HepG2 (cell line): ENCODE data around the gene C6orf136. TPM values are rescaled to one million over a fixed set of nuclear protein-coding genes. Genes with fewer than 3 reads are reported as not detected.

Experiments
- BRD4 ChIP-seq: sonication (generic); formaldehyde crosslinking; IDR thresholded peaks from 2 replicates; pipeline ENCODE4 v1.4.0; 2020; ENCODE audit warnings: missing genetic modification reagents
- DMAP1 ChIP-seq: IDR thresholded peaks from 2 replicates; pipeline ENCODE4 v1.6.1; 2016
- ESRRA ChIP-seq: sonication (generic); formaldehyde crosslinking; IDR thresholded peaks from 2 replicates; pipeline ENCODE4 v1.5.1; 2020; ENCODE audit warnings: mild to moderate bottlenecking, low read depth, missing genetic modification reagents
- FOXC1 ChIP-seq: sonication (generic); formaldehyde crosslinking; IDR thresholded peaks from 2 replicates; pipeline ENCODE4 v1.8.0; 2022; ENCODE audit warnings: mild to moderate bottlenecking, missing genetic modification reagents, borderline replicate concordance
- HOXA7 ChIP-seq: sonication (generic); formaldehyde crosslinking; IDR thresholded peaks from 2 replicates; pipeline ENCODE4 v1.8.1; 2022; ENCODE audit warnings: mild to moderate bottlenecking, missing genetic modification reagents, moderate library complexity
- PCBP1 ChIP-seq: fragments of 200-400 bp; formaldehyde crosslinking; IDR thresholded peaks from 2 replicates; pipeline ENCODE4 v1.6.1; 2017; ENCODE audit warnings: mild to moderate bottlenecking, low read depth, low read length, borderline replicate concordance
- PRMT3 ChIP-seq: sonication (generic); formaldehyde crosslinking; IDR thresholded peaks from 2 replicates; pipeline ENCODE4 v1.8.1; 2022; ENCODE audit warnings: low read depth, mild to moderate bottlenecking, moderate library complexity, missing genetic modification reagents, borderline replicate concordance
- SMAD9 ChIP-seq: sonication (generic); formaldehyde crosslinking; IDR thresholded peaks from 2 replicates; pipeline ENCODE4 v1.5.1; 2020; ENCODE audit warnings: mild to moderate bottlenecking, missing genetic modification reagents
- ZBTB46 ChIP-seq: sonication (generic); formaldehyde crosslinking; IDR thresholded peaks from 2 replicates; pipeline ENCODE4 v1.4.0; 2020; ENCODE audit warnings: mild to moderate bottlenecking, missing genetic modification reagents, borderline replicate concordance
- ZNF20 ChIP-seq: sonication (generic); formaldehyde crosslinking; IDR thresholded peaks from 2 replicates; pipeline ENCODE4 v1.4.0; 2020; ENCODE audit warnings: mild to moderate bottlenecking, moderate library complexity, missing genetic modification reagents
- ZNF232 ChIP-seq: sonication (generic); formaldehyde crosslinking; IDR thresholded peaks from 2 replicates; pipeline ENCODE4 v1.4.0; 2020; ENCODE audit warnings: missing genetic modification reagents, borderline replicate concordance
- ZNF331 ChIP-seq: sonication (generic); formaldehyde crosslinking; IDR thresholded peaks from 2 replicates; pipeline ENCODE4 v1.4.0; 2020; ENCODE audit warnings: missing genetic modification reagents
- ZNF512B ChIP-seq: sonication (generic); formaldehyde crosslinking; IDR thresholded peaks from 2 replicates; pipeline ENCODE4 v1.5.1; 2020; ENCODE audit warnings: missing genetic modification reagents, mild to moderate bottlenecking, borderline replicate concordance
- ZNF652 ChIP-seq: IDR thresholded peaks from 2 replicates; pipeline ENCODE4 v1.6.1; 2016; ENCODE audit warnings: low read depth, borderline replicate concordance
- ZNF709 ChIP-seq: sonication (generic); formaldehyde crosslinking; IDR thresholded peaks from 2 replicates; pipeline ENCODE4 v1.5.0; 2020; ENCODE audit warnings: mild to moderate bottlenecking, missing genetic modification reagents
- ZNF766 ChIP-seq: sonication (generic); formaldehyde crosslinking; IDR thresholded peaks from 2 replicates; pipeline ENCODE4 v1.5.0; 2020; ENCODE audit warnings: missing genetic modification reagents, borderline replicate concordance
- polyA plus RNA-seq, 8 experiments: library from polyadenylated mRNA; depleted of rRNA in 3 of 8; stranded (reverse) in 7 of 8; unstranded in 1 of 8; fragments of >200 nt; fragmentation: Illumina TruSeq in 4 of 8; extraction: Trizol in 4 of 8; gene quantifications; 2 replicates each; pipeline versions ENCODE4 v1.2.1 to v1.2.3, GENCODE V29; 2011 to 2016; ENCODE audit warnings: low read depth in 4 of 8, missing spikeins in 1 of 8, mixed read lengths in 1 of 8; ENCODE audit not compliant: insufficient read depth in 1 of 8
- total RNA-seq, 5 experiments: library from RNA; depleted of rRNA; stranded (reverse); fragments of >200 nt; fragmentation: Illumina TruSeq; extraction: Trizol; gene quantifications; 2 replicates each; pipeline ENCODE4 v1.2.3, GENCODE V29; 2016; ENCODE audit warnings: low read depth in 1 of 5
- TF ChIP-seq, protein P1 (sequence below): IDR thresholded peaks from 2 replicates; pipeline ENCODE4 v1.6.1; 2012; ENCODE audit warnings: low read depth, low read length, improper control_type of control experiment
- TF ChIP-seq, protein P2 (sequence below): sonication (generic); formaldehyde crosslinking; conservative IDR thresholded peaks from 2 replicates; pipeline ENCODE4 v1.8.1; 2023; ENCODE audit warnings: missing genetic modification reagents
- TF ChIP-seq, protein P3 (sequence below): IDR thresholded peaks from 2 replicates; pipeline ENCODE4 v1.6.1; 2016; ENCODE audit warnings: low read depth, control low read depth

C6orf136 gene
- total and polyA plus RNA-seq, 2 of the 13 experiments (the other 11 are each of a cell fraction or from before 2014, with no cell fraction given) = 12.0 to 26.2 TPM

DNA sequence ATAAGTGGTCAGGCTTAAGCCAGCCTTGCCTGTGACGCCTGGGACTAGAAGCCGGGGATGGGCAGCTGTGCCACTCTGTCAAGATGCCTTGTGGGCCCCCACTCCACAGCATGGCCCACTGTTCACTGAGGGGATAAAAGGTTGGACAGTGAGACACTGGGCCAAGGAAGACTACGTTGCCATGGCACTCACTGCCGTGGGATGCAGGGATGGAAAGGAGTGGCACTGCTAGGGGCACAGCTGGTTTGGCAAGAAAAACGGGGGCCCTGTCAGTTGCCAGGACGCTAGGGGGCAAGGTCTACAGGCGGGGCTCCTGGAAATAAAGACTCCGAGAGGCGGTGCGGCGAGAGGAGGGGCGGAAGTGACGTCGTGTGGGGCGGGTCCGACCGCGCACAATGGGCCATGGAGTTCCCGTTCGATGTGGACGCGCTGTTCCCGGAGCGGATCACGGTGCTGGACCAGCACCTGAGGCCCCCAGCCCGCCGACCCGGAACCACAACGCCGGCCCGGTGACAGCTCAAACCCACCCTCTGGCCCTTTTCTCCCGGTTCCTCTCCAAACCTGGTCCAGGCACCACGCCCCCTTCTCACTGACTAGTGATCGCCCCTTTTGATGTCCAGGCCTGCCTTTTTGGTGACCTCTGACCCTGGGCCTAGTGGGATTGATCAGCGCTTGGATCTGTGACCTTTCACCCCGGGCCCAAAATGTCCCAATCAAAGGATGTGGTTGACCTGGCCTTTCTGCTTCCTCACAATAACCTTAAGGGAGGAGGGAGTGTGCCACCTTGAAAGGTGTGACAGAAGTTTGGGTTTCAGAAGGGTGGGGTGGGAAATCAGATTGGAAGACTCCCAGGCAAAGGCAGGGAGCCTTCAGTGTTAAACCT, 20.2 kb upstream of the C6orf136 start, which contains the start of gene ATAT1 (continued):
- TF ChIP-seq ZNF512B (CRISPR knock-in tag) = no peak; the same call in 1 of the 2 replicates
- TF ChIP-seq ZNF232 (CRISPR knock-in tag) = peak; percentile 80; the same call in 1 of the 2 replicates
- no peak for TF ChIP-seq PRMT3
- peak; percentile 38; the same call in 1 of the 2 replicates for TF ChIP-seq ZNF331 (CRISPR knock-in tag)
- peak; percentile 79; the same call in 1 of the 2 replicates for TF ChIP-seq ZNF766
- peak; percentile 95 for TF ChIP-seq ZNF709 (CRISPR knock-in tag)
- peak; percentile 87 for TF ChIP-seq FOXC1
- TF ChIP-seq, protein P1, sequence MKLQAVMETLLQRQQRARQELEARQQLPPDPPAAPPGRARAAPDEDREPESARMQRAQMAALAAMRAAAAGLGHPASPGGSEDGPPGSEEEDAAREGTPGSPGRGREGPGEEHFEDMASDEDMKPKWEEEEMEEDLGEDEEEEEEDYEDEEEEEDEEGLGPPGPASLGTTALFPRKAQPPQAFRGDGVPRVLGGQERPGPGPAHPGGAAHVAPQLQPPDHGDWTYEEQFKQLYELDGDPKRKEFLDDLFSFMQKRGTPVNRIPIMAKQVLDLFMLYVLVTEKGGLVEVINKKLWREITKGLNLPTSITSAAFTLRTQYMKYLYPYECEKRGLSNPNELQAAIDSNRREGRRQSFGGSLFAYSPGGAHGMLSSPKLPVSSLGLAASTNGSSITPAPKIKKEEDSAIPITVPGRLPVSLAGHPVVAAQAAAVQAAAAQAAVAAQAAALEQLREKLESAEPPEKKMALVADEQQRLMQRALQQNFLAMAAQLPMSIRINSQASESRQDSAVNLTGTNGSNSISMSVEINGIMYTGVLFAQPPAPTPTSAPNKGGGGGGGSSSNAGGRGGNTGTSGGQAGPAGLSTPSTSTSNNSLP = 0 out of 2 replicates have a peak, but pooled peaks have one; percentile 11
- no peak for TF ChIP-seq HOXA7
- peak; percentile 85 for TF ChIP-seq BRD4 (CRISPR knock-in tag)
- TF ChIP-seq ZNF652 = no peak
- TF ChIP-seq, protein P2, sequence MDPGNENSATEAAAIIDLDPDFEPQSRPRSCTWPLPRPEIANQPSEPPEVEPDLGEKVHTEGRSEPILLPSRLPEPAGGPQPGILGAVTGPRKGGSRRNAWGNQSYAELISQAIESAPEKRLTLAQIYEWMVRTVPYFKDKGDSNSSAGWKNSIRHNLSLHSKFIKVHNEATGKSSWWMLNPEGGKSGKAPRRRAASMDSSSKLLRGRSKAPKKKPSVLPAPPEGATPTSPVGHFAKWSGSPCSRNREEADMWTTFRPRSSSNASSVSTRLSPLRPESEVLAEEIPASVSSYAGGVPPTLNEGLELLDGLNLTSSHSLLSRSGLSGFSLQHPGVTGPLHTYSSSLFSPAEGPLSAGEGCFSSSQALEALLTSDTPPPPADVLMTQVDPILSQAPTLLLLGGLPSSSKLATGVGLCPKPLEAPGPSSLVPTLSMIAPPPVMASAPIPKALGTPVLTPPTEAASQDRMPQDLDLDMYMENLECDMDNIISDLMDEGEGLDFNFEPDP (CRISPR knock-in tag) = no peak; the same call in 1 of the 2 replicates
- TF ChIP-seq PCBP1 = peak; percentile 85; the same call in 1 of the 2 replicates
- TF ChIP-seq ZBTB46 (CRISPR knock-in tag) = no peak
- TF ChIP-seq, protein P3, sequence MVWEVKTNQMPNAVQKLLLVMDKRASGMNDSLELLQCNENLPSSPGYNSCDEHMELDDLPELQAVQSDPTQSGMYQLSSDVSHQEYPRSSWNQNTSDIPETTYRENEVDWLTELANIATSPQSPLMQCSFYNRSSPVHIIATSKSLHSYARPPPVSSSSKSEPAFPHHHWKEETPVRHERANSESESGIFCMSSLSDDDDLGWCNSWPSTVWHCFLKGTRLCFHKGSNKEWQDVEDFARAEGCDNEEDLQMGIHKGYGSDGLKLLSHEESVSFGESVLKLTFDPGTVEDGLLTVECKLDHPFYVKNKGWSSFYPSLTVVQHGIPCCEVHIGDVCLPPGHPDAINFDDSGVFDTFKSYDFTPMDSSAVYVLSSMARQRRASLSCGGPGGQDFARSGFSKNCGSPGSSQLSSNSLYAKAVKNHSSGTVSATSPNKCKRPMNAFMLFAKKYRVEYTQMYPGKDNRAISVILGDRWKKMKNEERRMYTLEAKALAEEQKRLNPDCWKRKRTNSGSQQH (CRISPR knock-in tag) = peak; percentile 96
- peak; percentile 97 for TF ChIP-seq SMAD9 (CRISPR knock-in tag)
- peak; percentile 48; the same call in 1 of the 2 replicates for TF ChIP-seq ESRRA (CRISPR knock-in tag)
- TF ChIP-seq ZNF20 (CRISPR knock-in tag) = no peak
- TF ChIP-seq DMAP1 = peak; percentile 78
